ENCODE data around the gene MAML3.

DNA sequence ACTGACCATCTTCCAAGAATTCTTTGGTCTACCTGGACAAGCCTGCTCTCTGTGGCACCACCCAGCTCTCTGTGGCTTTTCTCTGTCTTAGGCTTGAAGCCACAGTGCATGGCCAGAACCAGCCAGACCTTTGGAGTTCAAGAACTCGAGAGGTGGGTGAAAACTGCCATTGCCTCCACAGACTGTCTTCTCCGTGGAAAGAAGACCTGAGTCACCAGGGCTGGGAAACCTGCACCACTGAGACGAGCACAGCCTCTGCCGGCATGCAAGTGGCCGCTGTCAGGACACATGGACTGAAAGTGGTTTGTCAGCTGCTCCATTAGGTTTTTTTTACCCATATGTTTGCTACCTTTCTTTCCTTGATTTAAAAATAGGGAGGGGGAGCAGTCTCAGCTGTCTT, 413.9 kb downstream of the MAML3 start:
- TF ChIP-seq PRMT3 (CRISPR knock-in tag; IDR thresholded peaks at IDR 0.05; ENCODE audit: borderline replicate concordance, low read depth) (no peak), HNRNPH1 (optimal IDR thresholded peaks at IDR 0.05; ENCODE audit: low read depth, low read length) (no peak), ZNF644 (CRISPR knock-in tag; IDR thresholded peaks at IDR 0.05; ENCODE audit: low read depth) (no peak), NFATC3 (CRISPR knock-in tag; IDR thresholded peaks at IDR 0.05) (no peak), EP300 (IDR thresholded peaks at IDR 0.05; ENCODE audit: low read depth in 2 of 2, low read length in 2 of 2) (no peak), EP300 (CRISPR knock-in tag; IDR thresholded peaks at IDR 0.05; ENCODE audit: borderline replicate concordance) (no peak), ZNF616 (CRISPR knock-in tag; IDR thresholded peaks at IDR 0.05; ENCODE audit: low read depth) (no peak), ZNF235 (CRISPR knock-in tag; IDR thresholded peaks at IDR 0.05; ENCODE audit: borderline replicate concordance) (no peak), TARDBP (CRISPR knock-in tag; IDR thresholded peaks at IDR 0.05) (no peak), TAF1 (CRISPR knock-in tag; IDR thresholded peaks at IDR 0.05) (no peak), NR2F2 (IDR thresholded peaks at IDR 0.05; ENCODE audit: borderline replicate concordance, low read depth) (no peak), EZH2 (conservative IDR thresholded peaks at IDR 0.05; ENCODE audit: low read depth, low read length) (no peak), U2AF2 (IDR thresholded peaks at IDR 0.05; ENCODE audit: low read depth, low read length) (no peak)
- TF ChIP-seq, protein P1, sequence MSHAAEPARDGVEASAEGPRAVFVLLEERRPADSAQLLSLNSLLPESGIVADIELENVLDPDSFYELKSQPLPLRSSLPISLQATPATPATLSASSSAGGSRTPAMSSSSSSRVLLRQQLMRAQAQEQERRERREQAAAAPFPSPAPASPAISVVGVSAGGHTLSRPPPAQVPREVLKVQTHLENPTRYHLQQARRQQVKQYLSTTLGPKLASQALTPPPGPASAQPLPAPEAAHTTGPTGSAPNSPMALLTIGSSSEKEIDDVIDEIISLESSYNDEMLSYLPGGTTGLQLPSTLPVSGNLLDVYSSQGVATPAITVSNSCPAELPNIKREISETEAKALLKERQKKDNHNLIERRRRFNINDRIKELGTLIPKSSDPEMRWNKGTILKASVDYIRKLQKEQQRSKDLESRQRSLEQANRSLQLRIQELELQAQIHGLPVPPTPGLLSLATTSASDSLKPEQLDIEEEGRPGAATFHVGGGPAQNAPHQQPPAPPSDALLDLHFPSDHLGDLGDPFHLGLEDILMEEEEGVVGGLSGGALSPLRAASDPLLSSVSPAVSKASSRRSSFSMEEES (CRISPR knock-in tag; IDR thresholded peaks at IDR 0.05) = no peak

All from HepG2 (cell line).